GM19240 (cell line): ENCODE data around the gene KRTAP22-1.

Experiments
- DNase-seq: peaks from one replicate; pipeline ENCODE4 v3.0.0; 2011; ENCODE audit warnings: low spot score; ENCODE audit not compliant: insufficient read length

KRTAP22-1 gene

GRCh38 chr21:30600787-30601186 lies at the start of gene KRTAP22-1:
TSS of gene KRTAP22-1 (plus strand) at chr21:30601087.
- DNase-seq, result no peak

GRCh38 chr21:30552782-30553181 lies 48.1 kb upstream of the KRTAP22-1 start:
- DNase-seq, result no peak

- DNase-seq, result no peak
These were observed 45.8 kb upstream of the KRTAP22-1 start for GRCh38 chr21:30555095-30555494.

DNA sequence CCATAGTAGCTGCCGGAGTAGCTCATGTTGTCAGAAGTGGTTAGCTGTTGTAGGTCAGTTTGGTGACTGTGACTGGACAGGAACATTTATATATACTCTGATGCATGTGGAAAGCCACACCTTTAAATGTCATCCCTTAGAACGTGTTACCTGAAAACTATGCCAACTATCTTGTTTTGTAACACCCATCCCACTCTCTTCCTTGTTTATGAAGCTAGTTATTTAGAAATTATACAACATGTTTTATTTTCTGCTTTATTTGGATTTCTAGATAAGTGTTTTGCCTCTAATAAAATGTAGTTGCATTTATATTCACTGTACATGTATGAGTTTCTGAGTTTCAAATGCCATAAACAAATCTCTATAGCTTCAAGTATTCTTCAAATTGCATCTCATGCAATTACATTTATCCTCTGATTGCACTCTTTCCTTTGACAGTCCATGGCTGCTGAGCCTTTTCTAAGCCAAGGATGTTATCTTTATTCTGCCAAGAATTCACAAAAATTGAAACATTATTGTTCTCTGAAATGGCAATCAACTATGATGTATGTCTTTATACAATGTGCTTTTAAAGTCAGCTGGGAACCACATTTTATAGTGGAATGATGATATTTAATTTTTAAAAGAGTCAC lies 39.5 kb upstream of the KRTAP22-1 start, which contains the start of gene KRTAP19-7:
Gene KRTAP19-7 (minus strand): TSS at position 51 of the 632 bp plus-strand sequence. CDS start 25 bp downstream, at position 26.
- DNase-seq, result no peak

- DNase-seq, result no peak
These were observed 38.9 kb upstream of the KRTAP22-1 start for GRCh38 chr21:30561957-30562356.

DNA sequence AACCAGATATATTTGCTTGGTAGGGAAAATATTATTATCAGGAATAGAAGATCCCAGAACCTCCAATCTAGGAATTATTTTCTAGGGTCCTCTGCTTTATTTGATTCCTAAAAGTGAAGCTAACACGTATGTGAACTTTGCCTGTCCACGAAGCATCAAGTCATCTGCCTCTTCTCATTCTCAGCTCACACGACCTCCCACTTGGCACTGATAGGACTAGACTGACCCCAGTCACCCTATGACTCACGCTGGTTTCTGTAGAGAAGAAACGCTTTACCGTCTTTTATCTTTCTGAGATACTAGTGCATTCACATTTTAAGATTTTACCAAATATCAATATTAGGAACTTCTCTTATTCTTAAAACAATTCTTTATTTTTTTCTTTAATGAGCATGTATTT lies 37.8 kb upstream of the KRTAP22-1 start:
- DNase-seq, result no peak

GRCh38 chr21:30563630-30564029 lies 37.3 kb upstream of the KRTAP22-1 start:
- no peak for DNase-seq

DNA sequence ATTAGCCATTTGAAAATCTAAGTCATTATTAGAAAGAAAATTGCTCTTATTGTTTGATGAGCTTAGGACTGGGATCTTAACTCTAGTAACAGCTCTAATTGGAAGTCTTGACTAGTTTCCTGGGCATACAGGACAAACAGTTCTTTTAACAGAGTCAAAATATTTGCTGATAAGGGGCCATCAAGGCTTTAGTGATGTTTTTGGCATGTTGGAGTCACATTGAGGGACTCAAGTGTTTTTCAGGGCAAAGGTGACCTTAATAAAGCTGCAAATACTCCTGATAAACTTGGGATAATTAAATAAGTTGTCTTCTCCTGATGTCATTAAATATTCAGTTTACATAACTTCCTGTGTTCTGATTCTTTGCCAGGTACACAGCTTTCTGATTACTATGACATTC lies 33.3 kb upstream of the KRTAP22-1 start:
- DNase-seq, result no peak

DNA sequence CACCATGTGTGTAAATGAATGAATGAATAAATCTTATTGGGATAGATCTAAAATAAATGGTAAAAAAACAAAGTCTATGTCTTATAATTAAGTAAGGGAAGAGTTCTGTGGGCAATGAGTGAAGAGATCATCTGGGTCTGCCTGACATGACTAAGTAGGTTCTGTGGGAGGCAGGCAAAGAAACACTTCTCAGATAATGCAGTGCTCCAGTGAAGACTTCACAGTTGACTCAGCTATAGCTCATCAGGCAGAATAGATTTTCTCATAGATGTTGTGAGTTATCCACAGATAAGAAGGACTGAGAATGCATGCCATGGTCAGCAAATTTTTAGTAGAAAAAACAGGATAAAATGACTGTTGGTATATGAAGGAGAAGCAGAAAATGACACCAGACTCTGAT lies 23.1 kb upstream of the KRTAP22-1 start:
- DNase-seq, result no peak

DNA sequence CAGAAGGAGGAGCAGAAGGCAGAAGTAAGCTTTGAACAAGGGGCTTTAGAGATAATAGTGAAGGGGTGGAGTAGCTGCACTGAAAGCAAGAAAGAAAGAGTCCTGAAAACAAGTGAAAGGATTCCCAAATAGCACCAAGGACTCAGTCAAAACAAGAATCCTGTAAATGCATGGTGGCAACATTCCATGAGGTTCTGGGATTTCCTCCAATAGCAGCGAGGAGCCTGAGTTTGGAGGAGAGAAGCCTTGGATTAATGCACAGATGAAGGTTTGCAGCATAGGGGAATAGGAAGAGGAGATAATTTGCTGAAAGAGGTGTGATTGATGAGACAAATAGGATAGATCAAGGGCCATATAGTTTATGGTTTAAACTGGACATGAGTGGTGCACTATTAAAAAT lies 21.5 kb upstream of the KRTAP22-1 start:
- no peak for DNase-seq

DNA sequence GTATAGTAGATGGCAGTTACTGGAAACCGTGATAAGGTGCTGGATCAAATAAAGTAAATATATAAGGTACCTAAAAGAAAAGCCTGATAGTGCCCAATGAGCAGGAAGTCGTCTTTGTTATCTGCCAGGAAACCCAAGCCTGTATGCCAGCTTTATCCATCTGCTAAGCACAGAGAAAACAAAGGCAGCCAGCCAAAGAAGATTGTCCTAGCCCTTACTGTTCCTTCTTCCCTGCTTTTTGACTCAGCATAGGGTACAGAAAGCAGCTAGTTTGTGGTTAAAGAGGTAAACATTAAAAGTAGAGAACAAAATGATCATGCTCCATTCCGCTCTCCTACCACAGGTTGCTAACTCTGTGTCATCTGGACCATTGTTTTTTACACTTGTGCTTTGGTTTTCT lies 20.8 kb upstream of the KRTAP22-1 start:
- no peak for DNase-seq

DNA sequence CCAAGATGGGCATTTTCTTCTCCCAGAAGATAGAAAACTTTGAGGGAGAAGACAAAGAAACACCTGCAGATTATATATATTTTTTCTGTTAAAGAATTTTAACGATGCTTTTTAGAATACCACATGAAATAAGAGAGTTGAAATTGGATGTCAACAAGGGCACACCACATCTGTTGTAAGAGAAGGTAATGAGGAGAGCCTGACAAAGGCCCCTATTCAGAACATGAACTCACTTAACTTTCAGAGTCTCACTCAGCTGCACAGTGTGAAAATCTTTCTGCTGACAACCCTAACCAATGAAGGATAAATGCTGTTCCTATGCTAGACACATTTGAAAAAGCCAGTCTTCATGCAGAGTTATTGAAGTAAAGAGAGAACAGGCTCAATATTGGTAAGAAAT lies 18.0 kb upstream of the KRTAP22-1 start:
- no peak for DNase-seq

GRCh38 chr21:30590297-30590696 lies 10.6 kb upstream of the KRTAP22-1 start, which contains the start of gene KRTAP22-2:
TSS of gene KRTAP22-2 (minus strand) at chr21:30590397.
- DNase-seq, result no peak

GRCh38 chr21:30592140-30592539 lies 8.7 kb upstream of the KRTAP22-1 start, which contains the start of gene KRTAP6-3:
TSS of gene KRTAP6-3 (plus strand) at chr21:30592440. CDS start at chr21:30592446, 6 bp downstream.
- no peak for DNase-seq

DNA sequence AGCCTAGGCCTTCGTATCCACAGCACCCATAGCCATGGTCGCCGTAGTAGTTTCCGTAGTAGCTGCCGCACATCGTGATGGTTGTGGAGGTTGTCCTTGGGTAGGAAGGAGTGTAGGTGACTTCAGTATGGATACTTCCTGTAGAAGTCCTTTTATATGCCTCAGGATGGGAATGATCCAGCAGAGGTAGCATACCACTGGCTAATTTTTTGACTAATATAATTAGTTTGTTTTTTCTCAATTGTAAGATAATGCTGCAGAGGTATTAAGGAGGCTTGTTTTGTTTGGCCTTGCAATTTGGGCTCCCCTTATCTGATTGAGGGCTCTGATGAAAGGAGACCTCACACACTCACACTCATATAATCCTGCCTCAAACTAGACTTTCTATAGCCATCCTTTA lies 2.1 kb upstream of the KRTAP22-1 start, which contains the start of gene KRTAP6-2:
Gene KRTAP6-2 (minus strand): TSS at position 101 of the 400 bp plus-strand sequence. CDS start 28 bp downstream, at position 73.
- DNase-seq, result no peak

DNA sequence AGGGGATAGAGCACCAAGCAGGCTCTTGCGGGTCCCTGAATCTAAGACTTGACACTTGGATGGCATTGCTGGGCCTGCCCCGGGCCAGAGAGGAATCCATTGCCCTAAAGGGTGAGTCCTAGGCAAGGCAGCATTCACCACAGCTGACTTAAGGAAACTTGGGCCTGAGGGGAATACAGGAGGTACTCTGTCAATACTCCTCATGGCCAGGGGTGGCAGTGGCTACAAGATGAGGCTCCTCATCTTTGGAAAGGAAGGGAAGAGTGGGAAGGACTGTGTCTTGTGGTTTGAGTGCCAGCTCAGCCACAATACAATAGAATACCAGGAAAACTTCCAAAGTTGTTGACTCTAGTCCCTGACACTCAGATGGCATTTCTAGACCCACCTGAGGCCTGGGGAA lies 5.1 kb downstream of the KRTAP22-1 start:
- DNase-seq, result no peak

DNA sequence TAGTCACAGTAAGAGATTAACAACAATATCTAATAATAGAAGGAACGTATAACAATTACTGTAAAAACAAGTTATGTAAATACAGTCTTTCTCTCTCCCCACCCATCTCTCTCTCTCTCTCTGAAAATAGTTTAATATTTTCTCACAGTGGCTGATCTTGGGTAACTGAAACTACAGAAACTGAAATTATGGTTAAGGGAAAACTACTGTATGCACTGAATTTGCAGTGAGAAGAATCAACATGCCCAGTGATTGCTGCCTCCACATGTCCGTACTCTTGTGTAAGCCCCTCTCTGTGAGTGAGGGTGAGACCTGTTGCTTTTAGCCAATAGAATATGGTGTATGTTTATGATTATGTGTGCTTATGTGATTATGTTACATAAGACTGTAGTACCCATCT lies 11.2 kb downstream of the KRTAP22-1 start:
- no peak for DNase-seq

- DNase-seq, result no peak
These were observed 12.9 kb downstream of the KRTAP22-1 start, which contains the start of gene KRTAP6-1 for GRCh38 chr21:30613836-30614235. TSS of gene KRTAP6-1 (minus strand) at chr21:30613930. CDS start at chr21:30613904, 26 bp downstream.

- no peak for DNase-seq
These were observed 14.3 kb downstream of the KRTAP22-1 start for GRCh38 chr21:30615199-30615598.

GRCh38 chr21:30616125-30616524 lies 15.2 kb downstream of the KRTAP22-1 start, which contains the start of gene KRTAP20-1:
TSS of gene KRTAP20-1 (plus strand) at chr21:30616425. CDS start at chr21:30616455, 30 bp downstream.
- no peak for DNase-seq

GRCh38 chr21:30620080-30620479 lies 19.2 kb downstream of the KRTAP22-1 start:
- no peak for DNase-seq

GRCh38 chr21:30620522-30620921 lies 19.6 kb downstream of the KRTAP22-1 start, which contains the start of gene KRTAP20-4:
TSS of gene KRTAP20-4 (plus strand) at chr21:30620627.
- DNase-seq, result no peak

DNA sequence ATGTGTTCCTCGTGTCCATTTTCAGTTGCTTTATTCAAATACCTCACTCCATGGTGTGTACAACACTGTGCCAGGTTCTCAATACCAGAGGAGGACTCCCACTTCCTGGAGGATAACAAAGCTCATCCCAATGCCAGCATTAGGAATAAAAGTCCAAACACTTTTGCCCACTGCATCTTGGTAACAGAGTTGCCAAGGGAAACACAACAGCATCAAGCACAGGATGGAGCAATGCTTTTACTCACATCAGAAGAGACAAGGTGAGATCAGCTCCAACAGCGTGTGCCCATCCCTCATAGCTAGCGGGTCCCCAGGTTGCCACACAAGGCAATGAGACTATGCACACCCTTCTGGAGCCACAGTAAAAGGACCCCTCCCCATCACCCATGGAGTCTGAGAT lies 22.5 kb downstream of the KRTAP22-1 start:
- DNase-seq, result no peak
